Stromal cell of bone marrow (primary cell): ENCODE results near the gene CRPPA.
"Not testable (repeated sequence)": the region's sequence is repeated elsewhere in the genome, so short reads cannot be mapped to it uniquely, and the experiment has no call there.

Experiments
- DNase-seq: peaks from one replicate; pipeline ENCODE4 v3.0.0-alpha.2; 2012; ENCODE audit warnings: low read depth

CRPPA gene

GRCh38 chr7:16397501-16398145 lies 23.7 kb downstream of the CRPPA start:
- DNase-seq = no peak

- no peak for DNase-seq
These were observed 24.4 kb downstream of the CRPPA start for GRCh38 chr7:16396766-16397500.

GRCh38 chr7:16395121-16395520 lies 26.2 kb downstream of the CRPPA start:
- no peak for DNase-seq

GRCh38 chr7:16393862-16394422 lies 27.4 kb downstream of the CRPPA start:
- no peak for DNase-seq

GRCh38 chr7:16392990-16393523 lies 28.3 kb downstream of the CRPPA start:
- DNase-seq = no peak

GRCh38 chr7:16383786-16384185 lies 37.6 kb downstream of the CRPPA start:
- not testable (repeated sequence) for DNase-seq

GRCh38 chr7:16383103-16383502 lies 38.2 kb downstream of the CRPPA start:
- not testable (repeated sequence) for DNase-seq
